ENCODE results near the gene NCR1. TPM values are rescaled to one million over a fixed set of nuclear protein-coding genes. Genes with fewer than 3 reads are reported as not detected.

The NCR1 gene
- total RNA-seq = not detected in 2 replicates

GRCh38 chr19:54905803-54906511 lies at the start of gene NCR1:
NCR1 (plus strand) TSS chr19:54906148; CDS start chr19:54906188, 40 bp downstream.

GRCh38 chr19:54873990-54874389 lies 32.0 kb upstream of the NCR1 start, which contains the start of gene FCAR:
FCAR (plus strand) TSS chr19:54874235; CDS start chr19:54874290, 55 bp downstream.

GRCh38 chr19:54947381-54947780 lies 41.4 kb downstream of the NCR1 start, which contains the start of gene NLRP7:
NLRP7 (minus strand) TSS chr19:54947530.

Other genes starting within 250 kb of the NCR1 start
- not detected in 2 replicates for gene LILRB4, start 243.2 kb upstream of the NCR1 start, total RNA-seq
- not detected in 2 replicates for gene KIR3DL3, start 181.7 kb upstream of the NCR1 start, total RNA-seq
- not detected in 2 replicates for gene KIR2DL3, start 167.6 kb upstream of the NCR1 start, total RNA-seq
- gene KIR2DL1, start 136.4 kb upstream of the NCR1 start, total RNA-seq = not detected in 2 replicates
- not detected in 2 replicates for gene KIR2DL4, start 102.5 kb upstream of the NCR1 start, total RNA-seq
- not detected in 2 replicates for gene KIR3DL1, start 89.7 kb upstream of the NCR1 start, total RNA-seq
- not detected in 2 replicates for gene KIR2DS4, start 73.5 kb upstream of the NCR1 start, total RNA-seq
- not detected in 2 replicates for gene KIR3DL2, start 55.7 kb upstream of the NCR1 start, total RNA-seq
- not detected in 2 replicates for gene FCAR, start 31.9 kb upstream of the NCR1 start, total RNA-seq
- gene NLRP7, start 41.4 kb downstream of the NCR1 start, total RNA-seq = not detected in 2 replicates
- gene NLRP2, start 60.2 kb downstream of the NCR1 start, total RNA-seq = 35.5 and 39.8 TPM in 2 replicates
- gene GP6, start 132.1 kb downstream of the NCR1 start, total RNA-seq = not detected in 2 replicates
- 9.1 and 24.5 TPM in 2 replicates for gene RDH13, start 157.0 kb downstream of the NCR1 start, total RNA-seq
- 28.7 and 45.1 TPM in 2 replicates for gene EPS8L1, start 169.7 kb downstream of the NCR1 start, total RNA-seq
- gene PPP1R12C, start 211.5 kb downstream of the NCR1 start, total RNA-seq = 26.6 and 38.4 TPM in 2 replicates
- gene TNNT1, start 243.1 kb downstream of the NCR1 start, total RNA-seq = 44.4 and 145 TPM in 2 replicates